ENCODE results near the gene PAX2. TPM values are rescaled to one million over a fixed set of nuclear protein-coding genes. Genes with fewer than 3 reads are reported as not detected.

Gene PAX2
- total RNA-seq, 4 donors from 2014 or later = not detected

- DNase-seq = no peak
- H3K27me3 ChIP-seq = peaks cover 0 to 93% (median 0%) of the 10 kb centered on the region in 4 donors
- TF ChIP-seq CTCF (IDR thresholded peaks at IDR 0.05) (no peak), POLR2A (IDR thresholded peaks at IDR 0.05) (no peak)
- no peak overlapping the region for H3K27ac ChIP-seq
- H3K4me1 ChIP-seq = no peaks in the 10 kb centered on the region
- H3K9me3 ChIP-seq = no peaks in the 10 kb centered on the region
- no peaks in the 10 kb centered on the region for H3K36me3 ChIP-seq
- WGBS, 2 donors = 50 to 51% methylated on average over 6 to 14 of the region's 18 CpGs
- H3K4me3 ChIP-seq = no peak overlapping the region
- intact Hi-C loops (cut with DNase I) = no loop called here
Measured at GRCh38 chr10:100788002-100788903, 42.9 kb downstream of the PAX2 start.

GRCh38 chr10:100790761-100791208, 45.4 kb downstream of the PAX2 start:
- no peak for DNase-seq
- Histone ChIP-seq H3K4me1 (no peaks in the 10 kb centered on the region), H3K27ac (no peak overlapping the region), H3K4me3 (no peak overlapping the region), H3K27me3 (peaks cover 0 to 92% (median 0%) of the 10 kb centered on the region in 4 donors), H3K36me3 (no peaks in the 10 kb centered on the region), H3K9me3 (no peaks in the 10 kb centered on the region)
- WGBS, 2 donors = 44 to 48% methylated on average over 5 to 7 of the region's 7 CpGs
- intact Hi-C loops (cut with DNase I) = no loop called here
- TF ChIP-seq CTCF (IDR thresholded peaks at IDR 0.05) (no peak), POLR2A (IDR thresholded peaks at IDR 0.05) (no peak)

GRCh38 chr10:100791369-100792058, 46.1 kb downstream of the PAX2 start:
- no peaks in the 10 kb centered on the region for H3K4me1 ChIP-seq
- no peak overlapping the region for H3K4me3 ChIP-seq
- 41 to 56% methylated on average over 4 to 7 of the region's 8 CpGs for WGBS, 2 donors
- peaks cover 0 to 92% (median 0%) of the 10 kb centered on the region in 4 donors for H3K27me3 ChIP-seq
- no peak for DNase-seq
- no peaks in the 10 kb centered on the region for H3K9me3 ChIP-seq
- no peaks in the 10 kb centered on the region for H3K36me3 ChIP-seq
- no peak overlapping the region for H3K27ac ChIP-seq
- intact Hi-C loops (cut with DNase I) = no loop called here
- no peak for TF ChIP-seq CTCF (IDR thresholded peaks at IDR 0.05)
- TF ChIP-seq POLR2A (IDR thresholded peaks at IDR 0.05) = no peak

- TF ChIP-seq CTCF (IDR thresholded peaks at IDR 0.05) = no peak
Measured at GRCh38 chr10:100792574-100792973, 47.2 kb downstream of the PAX2 start.

GRCh38 chr10:100793055-100793454, 47.7 kb downstream of the PAX2 start:
- peaks cover 0 to 92% (median 0%) of the 10 kb centered on the region in 4 donors for H3K27me3 ChIP-seq
- 52 to 68% methylated on average over 5 to 7 of the region's 7 CpGs for WGBS, 2 donors
- no peak for DNase-seq

More at GRCh38 chr10:100792574-100792973, 47.2 kb downstream of the PAX2 start:
- no peak for DNase-seq
- Histone ChIP-seq H3K27ac (no peak overlapping the region), H3K4me1 (no peaks in the 10 kb centered on the region), H3K4me3 (no peak overlapping the region), H3K9me3 (no peaks in the 10 kb centered on the region), H3K27me3 (peaks cover 0 to 92% (median 0%) of the 10 kb centered on the region in 4 donors), H3K36me3 (no peaks in the 10 kb centered on the region)
- intact Hi-C loops (cut with DNase I) = no loop called here
- 62 to 81% methylated on average over 8 of the region's 8 CpGs for WGBS, 2 donors

More at GRCh38 chr10:100793055-100793454, 47.7 kb downstream of the PAX2 start:
- Histone ChIP-seq H3K4me3 (no peak overlapping the region), H3K9me3 (no peaks in the 10 kb centered on the region), H3K4me1 (no peaks in the 10 kb centered on the region), H3K27ac (no peak overlapping the region), H3K36me3 (no peaks in the 10 kb centered on the region)
- no peak for TF ChIP-seq POLR2A (IDR thresholded peaks at IDR 0.05)
- no peak for TF ChIP-seq CTCF (IDR thresholded peaks at IDR 0.05)
- intact Hi-C loops (cut with DNase I) = no loop called here

Measured in esophagus squamous epithelium (tissue), 5 donors.